Head of caudate nucleus (tissue), 42 donors: ENCODE data around the gene TTLL10.

Source experiments
- DNase-seq, 42 donors: peaks; one replicate each; pipeline versions ENCODE4 v3.0.0 to v3.0.0-alpha.2; 2020 to 2021; ENCODE audit warnings: mixed read lengths in 7 of 42
- intact Hi-C: fragments of 100-400 bp; cut with DNase I; formaldehyde crosslinking; loops from one replicate; pipeline ENCODE4 v1.15.0; 2022

TTLL10 gene

DNA sequence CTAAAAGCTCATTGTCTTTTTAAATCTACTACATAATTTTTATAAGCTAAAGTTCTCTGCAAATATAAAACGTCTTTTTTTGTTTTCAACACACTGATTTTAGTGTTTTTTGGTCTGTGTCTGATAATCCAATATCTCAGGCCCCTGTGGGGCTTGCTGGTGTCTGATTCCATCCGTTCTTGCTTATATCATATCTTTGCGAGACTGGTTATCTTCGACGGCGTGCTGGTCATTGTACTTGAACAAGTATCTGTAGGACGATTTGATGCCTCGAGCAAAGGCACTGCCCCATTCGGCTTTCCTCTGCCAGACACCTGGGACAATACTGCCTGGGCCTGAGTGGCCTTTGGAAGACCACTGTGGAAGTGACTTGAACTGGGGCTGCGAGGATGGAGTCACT is 18.4 kb upstream of the TTLL10 start:
- intact Hi-C loops = no loop called here
- no peak for DNase-seq

GRCh38 chr1:1156140-1157032 is 17.3 kb upstream of the TTLL10 start:
- intact Hi-C loops = no loop called here
- DNase-seq = peak in 35 of 42 donors; percentile 11 to 77 (median 35)

- intact Hi-C loops = no loop called here
- peak in 4 of 42 donors; percentile 23 to 47 (median 40) for DNase-seq
Observed at GRCh38 chr1:1157033-1157365, 16.7 kb upstream of the TTLL10 start.

DNA sequence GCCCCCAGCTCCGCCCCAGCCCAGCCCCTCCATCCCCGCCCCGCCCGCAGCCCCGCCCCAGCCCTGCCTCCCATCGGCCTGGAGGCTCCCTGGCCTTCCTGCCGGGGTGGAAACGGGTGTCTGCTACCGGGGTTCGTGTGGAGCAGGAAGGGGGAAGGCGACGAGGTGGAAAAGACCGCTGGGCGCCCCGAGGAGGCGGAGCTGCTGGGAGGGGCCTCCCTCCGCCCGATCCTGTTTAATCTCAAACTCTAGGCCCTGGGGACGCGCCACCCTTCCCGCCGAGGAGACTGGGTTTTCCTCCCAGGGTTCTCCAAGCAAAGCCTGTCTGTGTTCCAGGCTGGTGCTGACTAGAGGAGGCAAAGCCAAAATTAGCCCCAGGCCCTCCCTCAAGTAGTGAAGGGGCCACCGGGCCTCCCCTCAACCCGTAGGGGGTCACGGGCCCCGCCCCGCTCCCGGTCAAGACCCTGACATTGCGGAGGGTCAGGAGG is 16.2 kb upstream of the TTLL10 start:
- intact Hi-C loops = no loop called here
- peak; percentile 48 to 90 (median 76) for DNase-seq

DNA sequence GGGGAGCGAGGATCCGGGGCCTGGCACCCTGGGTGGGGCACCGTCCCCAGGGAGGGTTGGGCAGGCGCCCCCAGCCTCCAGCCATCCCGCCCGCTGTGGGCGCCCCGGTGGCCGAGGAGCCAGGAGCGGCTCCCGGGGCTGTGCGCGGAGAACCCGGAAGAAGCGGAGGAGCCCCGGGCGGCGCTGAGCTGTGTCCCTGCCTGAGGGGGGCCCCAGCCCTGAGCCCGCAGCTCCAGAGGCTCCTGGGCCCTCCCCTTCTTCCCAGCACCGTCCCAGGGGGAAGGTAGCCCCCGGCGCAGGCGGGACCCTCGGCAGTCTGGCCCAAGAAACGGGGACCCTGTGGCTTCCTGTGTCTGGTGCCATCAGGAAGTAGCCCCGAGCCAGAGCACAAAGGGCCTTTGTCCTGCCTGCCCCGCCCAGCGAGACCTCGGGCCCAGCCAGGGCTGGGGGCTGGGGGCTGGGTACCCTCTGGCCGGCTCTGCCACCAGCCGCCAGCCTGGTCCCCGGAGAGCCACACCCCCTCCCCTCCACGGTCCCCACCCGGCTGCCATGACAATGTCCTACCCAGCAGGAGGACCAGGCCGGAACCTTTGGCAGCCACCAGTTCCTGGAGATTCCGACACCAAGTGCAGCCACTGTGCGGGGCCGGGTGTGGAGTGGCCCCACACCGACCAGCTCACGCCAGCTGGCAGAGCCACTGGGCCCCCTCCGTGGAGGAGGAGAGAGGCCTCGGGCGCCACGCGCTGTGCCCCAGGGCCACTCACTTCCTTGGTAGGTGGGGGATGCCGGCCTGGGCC is 15.6 kb upstream of the TTLL10 start:
- intact Hi-C loops = no loop called here
- peak; percentile 69 to 94 (median 83) for DNase-seq

DNA sequence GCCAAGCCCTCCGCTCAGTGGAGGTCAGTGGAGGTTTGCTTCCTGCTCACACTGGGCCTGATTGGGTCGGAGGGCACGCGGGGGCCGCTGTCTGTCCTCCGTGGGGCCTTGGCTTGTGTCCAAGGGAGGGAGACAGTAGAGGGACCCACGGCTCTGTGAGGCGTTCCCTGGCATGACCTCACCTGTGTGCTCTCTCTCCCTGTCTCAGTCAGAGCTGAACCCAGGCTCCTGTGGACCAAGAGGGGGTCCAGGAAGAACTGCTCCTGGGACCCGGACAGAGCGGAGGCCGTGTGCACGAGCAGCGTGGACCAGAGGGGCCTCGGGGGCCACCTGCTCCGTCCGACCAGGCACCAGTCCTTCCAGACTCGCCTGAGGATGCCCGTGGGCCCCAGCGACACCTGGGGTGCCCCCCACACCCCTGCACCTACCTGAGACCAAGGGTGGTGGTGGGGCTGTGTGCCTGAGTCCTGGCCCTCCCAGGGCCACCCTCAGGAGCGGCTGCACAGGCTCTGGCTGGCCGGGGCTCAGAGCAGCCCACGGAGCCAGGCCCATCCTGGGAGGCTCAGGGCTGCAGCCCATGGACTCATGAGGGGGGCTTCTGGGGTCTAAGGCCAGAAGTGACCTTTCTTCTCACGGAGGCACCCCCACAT is 13.3 kb upstream of the TTLL10 start:
- intact Hi-C loops = no loop called here
- DNase-seq = no peak

GRCh38 chr1:1161078-1161682 is 12.5 kb upstream of the TTLL10 start:
- DNase-seq = no peak
- intact Hi-C loops = no loop called here

- intact Hi-C loops = no loop called here
- DNase-seq = no peak
Observed at GRCh38 chr1:1161683-1162079, 12.0 kb upstream of the TTLL10 start.

DNA sequence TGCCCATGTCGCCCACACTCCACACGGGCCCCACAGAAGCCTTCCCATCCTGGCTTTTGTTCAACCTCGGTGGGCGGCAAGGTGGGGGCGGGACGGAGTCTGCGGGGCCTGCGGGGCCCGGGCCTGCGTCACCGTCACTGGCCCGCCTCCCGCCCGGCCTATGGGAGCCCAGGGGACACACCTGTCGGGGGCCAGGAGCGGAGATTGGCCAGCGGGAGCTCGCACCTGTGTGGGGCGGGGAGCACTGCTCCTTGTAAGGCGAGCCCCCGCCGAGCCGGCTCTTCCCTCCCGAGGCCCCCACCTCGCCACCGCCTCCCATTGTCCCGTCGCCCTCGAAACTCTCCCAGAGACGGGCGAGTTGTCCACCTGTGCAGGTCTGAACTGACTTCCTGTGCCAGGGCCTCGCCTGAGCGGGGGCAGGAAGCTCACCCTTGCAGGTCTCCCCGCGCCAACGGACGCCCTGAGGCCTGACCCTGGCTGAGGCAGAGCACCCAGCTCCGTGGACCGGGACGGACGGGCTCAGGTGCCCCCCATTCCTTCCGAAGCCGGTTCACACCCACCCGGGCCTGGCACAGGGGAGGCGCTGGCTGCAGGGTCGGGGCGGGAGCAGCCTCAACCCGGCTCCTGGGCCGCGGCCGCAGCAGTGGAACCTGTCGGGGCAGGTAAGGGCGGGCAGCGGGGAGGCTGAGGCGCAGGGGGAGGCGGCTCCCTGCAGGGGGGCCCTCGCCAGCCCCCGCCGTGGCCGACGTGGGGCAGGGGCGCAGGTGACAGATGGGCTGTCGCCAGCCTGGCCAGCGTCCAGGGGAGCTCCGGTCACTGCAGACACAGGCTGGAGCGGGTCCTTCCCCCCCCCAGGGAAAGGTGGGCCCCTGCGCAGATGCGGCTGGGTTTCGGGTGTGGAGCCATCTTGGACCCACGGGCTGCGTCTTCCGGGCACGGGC is 10.8 kb upstream of the TTLL10 start:
- DNase-seq = no peak
- intact Hi-C loops = no loop called here

- intact Hi-C loops = no loop called here
- DNase-seq = no peak
Observed at GRCh38 chr1:1163538-1164070, 10.1 kb upstream of the TTLL10 start.

- intact Hi-C loops = no loop called here
Observed at GRCh38 chr1:1164361-1164700, 9.3 kb upstream of the TTLL10 start.

DNA sequence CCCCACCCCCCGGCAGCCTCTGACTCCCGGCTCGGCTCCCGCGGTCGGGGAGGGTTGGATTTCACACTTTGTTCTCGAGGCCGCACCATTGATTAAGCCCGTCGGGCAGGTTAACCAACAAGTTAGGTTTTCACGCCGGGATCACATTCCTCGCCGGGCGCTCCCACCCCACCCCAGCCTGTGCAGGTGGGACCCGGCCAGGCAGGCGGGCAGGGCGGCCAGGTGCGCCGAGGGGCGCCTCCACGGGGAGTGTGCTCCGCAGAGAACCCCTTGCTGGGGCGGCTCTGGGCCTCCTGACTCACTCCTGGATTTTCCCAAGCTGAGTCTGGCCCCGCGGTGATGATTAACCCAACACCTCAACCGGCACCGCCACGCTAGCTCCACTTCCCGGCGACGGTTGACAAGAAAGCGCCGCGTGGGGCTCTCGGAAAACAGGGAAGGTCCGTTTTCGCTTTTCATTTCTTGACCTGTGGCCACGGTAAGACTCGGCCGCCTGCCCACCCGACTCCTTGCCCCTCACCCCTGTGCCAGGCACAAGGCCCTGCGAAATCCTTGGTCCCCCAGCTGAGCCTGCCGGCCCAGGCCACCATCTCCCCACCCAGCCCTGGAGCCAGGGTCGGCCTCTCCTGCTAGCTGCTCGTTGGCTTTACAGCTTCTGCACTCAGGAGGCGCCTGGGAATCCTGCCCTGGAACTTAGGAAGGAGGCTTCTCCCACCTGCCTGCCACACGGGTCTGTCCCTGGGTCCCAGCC is 8.8 kb upstream of the TTLL10 start:
- intact Hi-C loops = no loop called here
- no peak for DNase-seq

More at GRCh38 chr1:1164361-1164700, 9.3 kb upstream of the TTLL10 start:
- no peak for DNase-seq

GRCh38 chr1:1165485-1165884 is 8.2 kb upstream of the TTLL10 start:
- DNase-seq = no peak
- intact Hi-C loops = no loop called here

DNA sequence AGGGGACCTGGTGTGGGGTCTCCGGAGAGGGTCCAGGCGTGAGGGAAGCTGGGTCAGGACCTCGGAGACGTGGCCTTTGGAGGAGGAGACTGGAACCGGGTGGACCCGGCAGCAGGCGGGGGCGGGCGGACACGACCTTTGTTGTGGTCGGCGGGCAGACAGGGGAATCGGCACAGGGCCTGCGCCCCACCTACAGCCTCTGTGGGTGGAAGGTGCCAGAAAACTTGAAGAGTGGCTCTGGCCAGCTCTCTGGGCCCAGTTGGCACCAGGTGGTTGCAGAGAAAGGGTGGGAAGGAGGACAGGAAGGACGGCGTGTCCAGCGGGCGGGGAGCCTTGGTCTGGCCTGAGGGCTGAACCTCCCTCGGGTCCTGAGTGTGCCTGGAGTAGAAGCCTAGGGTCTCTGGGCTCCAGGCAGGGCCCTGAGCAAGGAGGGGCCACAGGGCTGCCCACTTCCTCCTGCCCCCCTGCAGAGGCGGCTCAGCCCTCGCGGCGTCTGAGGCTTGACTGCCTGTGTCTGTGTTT is 7.7 kb upstream of the TTLL10 start:
- no peak for DNase-seq
- intact Hi-C loops = no loop called here

- intact Hi-C loops = no loop called here
- DNase-seq = no peak
Observed at GRCh38 chr1:1166642-1167397, 6.9 kb upstream of the TTLL10 start.

DNA sequence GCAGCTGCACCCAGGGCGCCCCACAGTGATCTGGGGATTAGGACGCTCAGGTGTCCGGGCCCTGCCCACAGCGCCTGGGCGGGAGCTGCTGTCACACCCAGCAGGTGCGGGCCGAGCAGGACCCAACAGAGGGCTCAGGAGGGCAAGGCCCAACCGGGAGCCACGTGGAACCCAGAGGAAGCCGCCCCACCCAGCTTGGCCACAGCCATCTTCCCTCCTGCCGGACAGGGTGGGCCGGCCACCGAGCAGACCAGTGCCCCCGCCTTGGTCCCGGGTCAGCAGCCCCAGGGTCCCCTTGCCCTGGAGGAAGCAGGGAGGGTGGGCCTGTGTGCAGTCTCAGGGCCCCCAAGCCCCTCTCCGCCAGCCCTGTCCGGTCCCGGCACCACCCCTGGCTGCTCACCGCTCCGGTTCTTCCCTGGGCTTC is 6.3 kb upstream of the TTLL10 start:
- DNase-seq = no peak
- intact Hi-C loops = no loop called here
